GF-D8 (cell line): ENCODE results near the gene CARMIL3.

Source experiments
- DNase-seq: peaks from one replicate; lab custom pipeline; 2025; lab: John Stamatoyannopoulos, UW

Gene CARMIL3

DNA sequence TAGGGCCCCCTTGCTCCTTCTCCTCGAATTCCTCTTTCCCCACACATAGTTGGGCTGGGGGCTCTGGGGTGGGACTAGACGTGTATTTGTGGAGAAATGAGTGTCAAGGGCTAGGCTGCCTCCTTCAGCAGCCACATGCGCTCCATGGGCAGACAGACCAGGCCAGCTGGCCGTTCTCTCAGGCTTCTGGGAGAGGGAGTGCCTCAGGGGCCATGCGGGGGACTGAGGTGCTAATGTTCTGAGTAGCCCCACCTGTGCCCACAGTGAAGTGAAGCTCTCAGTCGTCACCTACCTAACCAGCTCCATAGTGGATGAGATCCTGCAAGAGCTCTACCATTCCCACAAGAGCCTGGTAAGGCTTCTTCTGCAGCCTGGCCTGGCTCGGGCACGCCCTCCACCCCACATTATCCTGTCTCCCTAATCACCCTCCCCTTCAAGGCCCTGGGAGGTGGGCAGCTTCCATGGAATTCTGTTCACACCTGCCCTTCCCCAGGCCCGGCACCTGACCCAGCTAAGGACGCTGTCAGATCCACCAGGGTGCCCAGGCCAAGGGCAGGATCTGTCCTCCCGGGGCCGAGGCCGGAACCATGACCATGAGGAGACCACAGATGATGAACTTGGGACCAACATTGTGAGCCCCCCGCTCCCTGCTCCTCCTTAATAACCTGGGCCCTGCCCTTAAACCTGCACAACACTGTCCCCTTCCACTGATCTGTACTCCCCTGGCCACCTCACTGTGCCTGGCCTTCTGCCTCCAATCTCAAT is 10.6 kb downstream of the CARMIL3 start:
- no peak for DNase-seq

- no peak for DNase-seq
These were observed 11.5 kb downstream of the CARMIL3 start for GRCh38 chr14:24063263-24063836.

- DNase-seq = no peak
These were observed 12.4 kb downstream of the CARMIL3 start for GRCh38 chr14:24064091-24064795.

GRCh38 chr14:24064856-24065255 is 13.0 kb downstream of the CARMIL3 start:
- no peak for DNase-seq

GRCh38 chr14:24065408-24065807 is 13.6 kb downstream of the CARMIL3 start:
- DNase-seq = no peak

- no peak for DNase-seq
These were observed 14.8 kb downstream of the CARMIL3 start for GRCh38 chr14:24066496-24067132.

GRCh38 chr14:24067133-24068082 is 15.6 kb downstream of the CARMIL3 start:
- DNase-seq = no peak

DNA sequence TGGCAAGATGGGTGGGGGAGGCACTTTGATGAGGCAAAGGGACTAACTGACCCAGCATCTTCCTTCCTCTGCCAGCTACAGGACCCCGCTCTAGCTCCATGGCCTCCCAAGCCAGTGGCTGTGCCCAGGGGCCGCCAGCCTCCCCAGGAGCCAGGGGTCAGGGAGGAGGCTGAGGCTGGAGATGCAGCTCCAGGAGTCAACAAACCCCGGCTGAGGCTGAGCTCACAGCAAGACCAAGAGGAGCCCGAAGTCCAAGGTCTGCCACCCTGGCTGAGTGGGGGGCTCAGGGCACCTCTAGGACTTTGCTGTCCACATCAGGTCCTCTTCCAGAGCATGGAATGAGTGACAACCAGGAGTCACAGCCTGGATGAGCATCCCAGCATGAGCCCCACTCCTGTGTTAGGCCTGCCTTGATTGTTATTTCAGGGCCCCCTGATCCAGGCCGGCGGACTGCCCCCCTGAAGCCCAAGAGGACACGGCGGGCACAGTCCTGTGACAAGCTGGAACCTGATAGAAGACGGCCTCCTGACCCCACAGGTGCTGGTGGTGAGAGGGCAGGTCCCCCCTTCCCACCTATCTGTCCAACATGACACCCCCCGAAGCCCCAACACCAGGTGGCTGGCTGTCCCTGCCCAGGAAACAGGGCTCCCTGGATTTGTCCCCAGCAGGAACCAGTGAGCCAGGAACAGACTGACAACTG is 17.1 kb downstream of the CARMIL3 start:
- no peak for DNase-seq

- DNase-seq = no peak
These were observed 17.6 kb downstream of the CARMIL3 start for GRCh38 chr14:24069411-24069735.

DNA sequence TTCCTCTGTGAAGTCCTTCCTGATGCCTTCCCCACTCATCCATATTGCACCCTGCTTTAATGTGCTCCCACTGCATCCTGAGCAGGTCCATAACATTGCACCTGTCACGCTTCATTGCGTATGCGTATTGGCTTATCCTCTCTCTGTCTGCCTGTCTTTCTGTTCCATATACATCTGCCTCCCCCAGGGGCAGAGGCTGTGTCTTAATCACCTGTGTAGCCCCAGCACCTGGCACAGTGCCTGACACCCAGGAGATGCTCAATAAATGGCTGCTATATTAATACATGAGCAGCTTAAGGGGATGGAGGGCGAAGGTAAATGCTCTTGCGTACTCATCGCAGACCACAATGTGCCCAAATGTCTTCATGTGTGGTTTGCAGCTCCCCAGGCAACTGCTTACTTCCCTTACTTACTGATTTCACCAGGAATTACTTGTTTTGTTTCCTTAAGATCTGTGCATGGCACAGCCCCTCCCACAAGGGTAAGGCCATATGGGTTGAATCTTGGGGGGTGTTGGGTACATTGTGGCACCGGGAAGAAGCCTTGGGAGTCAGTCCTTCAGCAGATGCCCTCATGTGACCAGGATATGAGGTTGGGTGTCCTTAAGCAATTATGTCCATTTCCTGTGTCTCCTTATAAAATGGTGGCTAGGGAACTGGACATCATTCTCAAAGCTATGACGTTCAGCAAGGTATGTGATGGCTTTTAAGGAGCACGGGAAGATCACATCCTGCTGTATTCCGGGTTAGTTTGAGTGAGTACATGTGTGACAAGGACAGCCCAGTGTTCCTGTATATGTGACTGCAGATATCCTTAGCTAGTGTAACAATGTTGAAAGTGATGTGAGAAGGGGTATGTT is 18.7 kb downstream of the CARMIL3 start:
- DNase-seq = no peak

DNA sequence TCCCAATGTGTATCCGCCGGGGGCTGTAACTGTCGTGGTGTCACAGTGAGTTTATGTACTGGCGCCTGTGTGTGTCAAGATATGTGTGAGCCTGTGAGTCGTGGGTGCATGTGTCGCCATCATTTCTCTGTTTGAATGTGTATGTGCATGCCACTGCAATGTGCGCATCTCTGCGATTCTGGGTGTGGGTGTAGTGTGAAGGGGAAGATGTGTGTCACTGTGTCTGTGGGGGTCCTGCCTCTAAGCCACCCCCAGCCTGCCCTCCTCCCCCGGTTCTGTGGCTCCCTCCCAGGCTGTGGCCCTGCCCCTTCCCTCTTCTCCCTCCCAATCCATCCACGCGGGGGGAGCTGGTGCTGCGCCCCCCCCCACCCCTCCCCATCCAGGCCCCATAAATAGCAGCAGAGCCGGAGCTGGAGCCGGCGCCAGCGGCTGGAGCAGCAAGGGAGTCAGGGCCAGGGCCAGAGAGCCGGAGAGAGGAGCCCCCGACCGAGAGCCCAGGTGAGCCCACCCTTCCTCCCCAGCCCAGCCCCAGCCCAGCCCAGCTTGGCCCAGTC is 19.4 kb downstream of the CARMIL3 start, which contains the start of gene CPNE6:
CPNE6 (plus strand) TSS at position 419 of the 554 bp plus-strand sequence. CDS start 1,375 bp downstream, outside the sequence.
- no peak for DNase-seq

GRCh38 chr14:24071836-24072430 is 20.1 kb downstream of the CARMIL3 start:
- no peak for DNase-seq

DNA sequence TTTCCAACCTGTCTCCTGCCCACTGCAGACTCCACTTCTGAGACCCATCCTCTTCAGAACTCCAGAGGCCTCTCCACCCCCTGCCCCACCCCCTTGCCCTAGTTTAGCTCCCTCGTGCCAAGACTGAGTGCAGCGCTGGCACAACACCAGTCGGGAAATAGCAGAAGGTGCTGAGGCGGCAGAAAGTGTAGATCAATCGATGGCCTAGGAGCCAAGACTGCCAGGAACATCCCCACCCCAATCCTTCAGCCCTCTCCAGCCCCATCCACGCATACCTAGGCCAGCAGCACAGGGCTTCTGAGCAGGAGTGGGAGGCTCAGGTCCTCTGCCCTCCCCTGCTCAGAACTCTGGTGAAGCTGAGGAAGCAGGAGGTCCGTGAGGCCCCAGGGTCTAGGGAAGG is 20.6 kb downstream of the CARMIL3 start:
- DNase-seq = no peak

DNA sequence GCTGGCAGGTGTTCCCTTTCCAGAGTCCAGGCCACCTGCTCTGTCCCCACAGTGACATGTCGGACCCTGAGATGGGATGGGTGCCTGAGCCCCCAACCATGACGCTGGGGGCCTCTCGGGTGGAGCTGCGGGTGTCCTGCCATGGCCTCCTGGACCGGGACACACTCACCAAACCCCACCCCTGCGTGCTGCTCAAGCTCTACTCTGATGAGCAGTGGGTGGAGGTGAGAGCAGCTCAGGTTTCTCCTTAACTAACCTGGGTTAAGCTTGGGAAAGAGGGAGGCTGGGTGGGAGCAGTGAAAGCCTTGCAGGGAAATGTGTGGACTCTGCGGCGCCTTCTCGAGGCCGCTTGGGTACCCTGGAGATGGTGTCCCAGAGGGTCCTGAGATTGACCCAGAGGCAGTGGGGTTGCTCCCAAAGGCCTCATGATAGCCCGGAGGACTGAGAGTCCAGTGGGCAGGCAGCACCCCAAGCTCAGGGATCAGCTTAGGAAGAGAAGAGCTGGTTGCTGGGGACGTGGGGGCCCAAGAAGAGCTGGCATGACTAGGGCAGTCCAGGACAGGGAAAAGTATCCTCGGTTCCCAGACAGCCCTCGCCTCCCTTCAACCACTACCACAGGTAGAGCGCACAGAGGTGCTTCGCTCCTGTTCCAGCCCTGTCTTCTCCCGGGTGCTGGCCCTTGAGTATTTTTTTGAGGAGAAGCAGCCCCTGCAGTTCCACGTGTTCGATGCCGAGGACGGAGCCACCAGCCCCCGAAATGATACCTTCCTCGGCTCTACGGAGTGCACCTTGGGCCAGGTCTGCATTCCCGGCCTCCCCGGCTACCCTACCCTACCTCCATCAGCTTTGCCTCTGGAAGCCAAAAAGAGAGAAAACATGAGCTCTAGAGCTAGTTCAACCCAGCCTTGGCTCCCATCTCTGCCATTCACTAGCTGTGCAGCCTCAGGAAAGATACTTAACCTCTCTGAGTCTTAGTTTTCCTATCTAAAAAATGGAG is 21.4 kb downstream of the CARMIL3 start:
- DNase-seq = no peak

GRCh38 chr14:24074625-24075484 is 23.0 kb downstream of the CARMIL3 start:
- no peak for DNase-seq

DNA sequence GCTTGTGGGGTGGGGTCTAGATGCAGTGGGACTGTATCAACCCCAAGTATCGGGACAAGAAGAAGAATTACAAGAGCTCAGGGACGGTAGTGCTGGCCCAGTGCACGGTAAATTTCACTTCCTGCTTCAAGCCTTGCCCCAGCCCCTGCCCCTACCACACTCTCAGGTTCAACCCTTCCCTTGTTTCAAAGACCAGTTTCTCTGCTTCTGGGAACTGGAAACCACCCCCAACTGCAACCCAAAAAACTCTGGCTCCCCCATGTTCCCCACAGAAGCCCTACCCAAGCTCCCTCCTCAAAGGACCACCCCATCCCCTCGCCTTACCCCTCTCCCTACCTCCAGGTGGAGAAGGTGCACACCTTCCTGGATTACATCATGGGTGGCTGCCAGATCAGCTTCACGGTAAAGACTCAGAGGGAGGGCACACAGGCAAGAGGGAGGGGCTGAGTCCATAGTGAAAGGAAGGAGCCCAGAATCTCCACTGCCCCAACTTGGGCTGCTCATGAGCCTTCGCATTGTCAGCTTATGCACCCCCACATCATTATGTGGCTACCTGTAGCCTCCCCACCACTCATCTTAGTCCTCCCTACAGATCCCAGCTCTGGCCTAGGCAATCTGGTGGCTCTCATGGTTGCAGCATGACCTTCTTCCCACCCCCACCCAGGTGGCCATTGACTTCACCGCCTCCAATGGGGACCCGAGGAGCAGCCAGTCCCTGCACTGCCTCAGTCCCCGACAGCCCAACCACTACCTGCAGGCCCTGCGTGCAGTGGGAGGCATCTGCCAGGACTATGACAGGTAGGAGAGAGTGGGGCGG is 23.9 kb downstream of the CARMIL3 start:
- no peak for DNase-seq
